SK-N-MC (cell line): ENCODE results near the gene LRRC17.

Experiments used
- DNase-seq: peaks from one replicate; pipeline ENCODE4 v3.0.0-alpha.2; 2011; ENCODE audit warnings: low read depth, low spot score
- H3K27ac ChIP-seq: fragments of 200-600 bp; sonication (generic); 2 replicates; pipeline ENCODE4 v1.5.1; 2016; ENCODE audit warnings: mixed run types
- H3K36me3 ChIP-seq: fragments of 200-600 bp; sonication (generic); 2 replicates; pipeline ENCODE4 v1.6.1; 2017; ENCODE audit warnings: antibody characterized with exemption, low read length, mixed read lengths; ENCODE audit not compliant: insufficient read depth
- H3K4me3 ChIP-seq: fragments of 200-600 bp; sonication (generic); 2 replicates; pipeline ENCODE4 v1.5.1; 2016
- H3K9ac ChIP-seq: fragments of 200-600 bp; sonication (generic); 2 replicates; pipeline ENCODE4 v1.8.0; 2017; ENCODE audit warnings: mixed run types, mixed read lengths; ENCODE audit not compliant: insufficient read length
- H3K9me3 ChIP-seq: fragments of 200-600 bp; sonication (generic); 2 replicates; pipeline ENCODE4 v1.6.1; 2017; ENCODE audit warnings: low read depth, mild to moderate bottlenecking, antibody characterized with exemption, low read length, moderate library complexity, mixed read lengths
- EZH2 ChIP-seq: fragments of 200-600 bp; sonication (generic); IDR thresholded peaks from one replicate; pipeline ENCODE4 v1.6.1; 2017; ENCODE audit warnings: antibody characterized with exemption
- FOXP2 ChIP-seq: optimal IDR thresholded peaks from 2 replicates; pipeline ENCODE3; 2011; ENCODE audit warnings: mild to moderate bottlenecking, moderate library complexity; ENCODE audit not compliant: insufficient read depth; ENCODE audit errors: extremely low read length, control extremely low read depth
- POLR2AphosphoS5 ChIP-seq: IDR thresholded peaks from 2 replicates; pipeline ENCODE4 v1.6.1; 2012; ENCODE audit warnings: mild to moderate bottlenecking, low read depth, low read length, borderline replicate concordance

The LRRC17 gene

GRCh38 chr7:102912742-102913141, at the start of gene LRRC17:
LRRC17 (plus strand) TSS chr7:102913000; CDS start chr7:102933914, 20,914 bp downstream.
- H3K27ac ChIP-seq, result peak within 1 kb of the TSS; percentile 67
- no peaks in the 10 kb centered on the region for H3K9me3 ChIP-seq
- peak within 1 kb of the TSS; percentile 67 for H3K9ac ChIP-seq
- no peaks in the 10 kb centered on the region for H3K36me3 ChIP-seq
- peak within 1 kb of the TSS; percentile 80 for H3K4me3 ChIP-seq
- TF ChIP-seq FOXP2, result no peak
- TF ChIP-seq POLR2AphosphoS5, result peak; percentile 65; the same call in 1 of the 2 replicates
- peak; percentile 66 for DNase-seq

- no peak overlapping the region for H3K9ac ChIP-seq
- no peak for DNase-seq
- H3K36me3 ChIP-seq, result no peaks in the 10 kb centered on the region
- TF ChIP-seq FOXP2 (no peak), POLR2AphosphoS5 (no peak), EZH2 (no peak)
- H3K4me3 ChIP-seq, result no peak overlapping the region
- no peaks in the 10 kb centered on the region for H3K9me3 ChIP-seq
- no peak overlapping the region for H3K27ac ChIP-seq
Observed at GRCh38 chr7:102864958-102865357, 47.8 kb upstream of the LRRC17 start.

GRCh38 chr7:102866535-102867215, 46.1 kb upstream of the LRRC17 start:
- no peak overlapping the region for H3K4me3 ChIP-seq
- H3K27ac ChIP-seq, result no peak overlapping the region
- no peak overlapping the region for H3K9ac ChIP-seq
- no peaks in the 10 kb centered on the region for H3K9me3 ChIP-seq
- no peak for TF ChIP-seq EZH2
- TF ChIP-seq FOXP2, result no peak
- no peak for TF ChIP-seq POLR2AphosphoS5
- H3K36me3 ChIP-seq, result no peaks in the 10 kb centered on the region
- DNase-seq, result no peak

GRCh38 chr7:102869195-102869594, 43.6 kb upstream of the LRRC17 start:
- Histone ChIP-seq H3K9ac (no peak overlapping the region), H3K4me3 (no peak overlapping the region), H3K36me3 (no peaks in the 10 kb centered on the region), H3K9me3 (no peaks in the 10 kb centered on the region), H3K27ac (no peak overlapping the region)
- DNase-seq, result no peak
- no peak for TF ChIP-seq FOXP2
- no peak for TF ChIP-seq EZH2
- no peak for TF ChIP-seq POLR2AphosphoS5

GRCh38 chr7:102872460-102872859, 40.3 kb upstream of the LRRC17 start:
- no peak for TF ChIP-seq POLR2AphosphoS5
- TF ChIP-seq EZH2, result no peak
- no peak for TF ChIP-seq FOXP2
- no peak for DNase-seq
- Histone ChIP-seq H3K36me3 (no peaks in the 10 kb centered on the region), H3K4me3 (no peak overlapping the region), H3K9ac (no peak overlapping the region), H3K27ac (no peak overlapping the region), H3K9me3 (no peaks in the 10 kb centered on the region)

- TF ChIP-seq POLR2AphosphoS5, result no peak
- no peak for TF ChIP-seq EZH2
- TF ChIP-seq FOXP2, result no peak
- Histone ChIP-seq H3K9me3 (no peaks in the 10 kb centered on the region), H3K4me3 (no peak overlapping the region), H3K9ac (no peak overlapping the region), H3K27ac (no peak overlapping the region), H3K36me3 (no peaks in the 10 kb centered on the region)
- no peak for DNase-seq
Observed at GRCh38 chr7:102873470-102874165, 39.2 kb upstream of the LRRC17 start.

- Histone ChIP-seq H3K9ac (no peak overlapping the region), H3K36me3 (no peaks in the 10 kb centered on the region), H3K9me3 (no peaks in the 10 kb centered on the region), H3K4me3 (no peak overlapping the region), H3K27ac (no peak overlapping the region)
- no peak for TF ChIP-seq FOXP2
- no peak for TF ChIP-seq EZH2
- no peak for TF ChIP-seq POLR2AphosphoS5
- no peak for DNase-seq
Observed at GRCh38 chr7:102874166-102874829, 38.5 kb upstream of the LRRC17 start.

- Histone ChIP-seq H3K27ac (no peak overlapping the region), H3K36me3 (no peaks in the 10 kb centered on the region), H3K9me3 (no peaks in the 10 kb centered on the region), H3K9ac (no peak overlapping the region), H3K4me3 (no peak overlapping the region)
- DNase-seq, result no peak
- no peak for TF ChIP-seq FOXP2
- TF ChIP-seq EZH2, result no peak
- no peak for TF ChIP-seq POLR2AphosphoS5
Observed at GRCh38 chr7:102874966-102875365, 37.8 kb upstream of the LRRC17 start.
